H1 (cell line): ENCODE results near the gene INTS1.

ENCODE experiments used
- BCL11A ChIP-seq, 2 experiments: IDR thresholded peaks; one replicate each; pipeline ENCODE4 v1.6.1; 2011; ENCODE audit warnings: low read depth in 2 of 2, low read length in 2 of 2, mild to moderate bottlenecking in 2 of 2
- CHD2 ChIP-seq: IDR thresholded peaks from 2 replicates; pipeline ENCODE4 v1.6.1; 2012; ENCODE audit warnings: low read length, improper control_type of control experiment
- EGR1 ChIP-seq: IDR thresholded peaks from 2 replicates; pipeline ENCODE4 v1.6.1; 2011; ENCODE audit warnings: low read depth, low read length, borderline replicate concordance
- EZH2 ChIP-seq: fragments of 200-600 bp; sonication (generic); IDR thresholded peaks from 2 replicates; pipeline ENCODE4 v1.7.1; 2012; ENCODE audit warnings: low read depth, mild to moderate bottlenecking, moderate library complexity, low read length, inconsistent platforms; ENCODE audit not compliant: severe bottlenecking
- JUND ChIP-seq: IDR thresholded peaks from 2 replicates; pipeline ENCODE4 v1.6.1; 2011; ENCODE audit warnings: mild to moderate bottlenecking, improper control_type of control experiment, low read length
- POLR2A ChIP-seq, 2 experiments: IDR thresholded peaks; 1 replicate in 1 of 2; 2 replicates in 1 of 2; pipeline ENCODE4 v1.6.1; 2011; ENCODE audit warnings: low read depth in 2 of 2, low read length in 2 of 2, mild to moderate bottlenecking in 2 of 2; ENCODE audit errors: control extremely low read depth in 1 of 2
- SP1 ChIP-seq: IDR thresholded peaks from 2 replicates; pipeline ENCODE4 v1.6.1; 2011; ENCODE audit warnings: low read depth, low read length
- SRF ChIP-seq: IDR thresholded peaks from 2 replicates; pipeline ENCODE4 v1.6.1; 2011; ENCODE audit warnings: mild to moderate bottlenecking, low read depth, low read length, moderate library complexity
- TAF1 ChIP-seq: IDR thresholded peaks from 2 replicates; pipeline ENCODE4 v1.6.1; 2011; ENCODE audit warnings: mild to moderate bottlenecking, low read depth, low read length
- YY1 ChIP-seq: IDR thresholded peaks from 2 replicates; pipeline ENCODE4 v1.6.1; 2011; ENCODE audit warnings: low read depth, mild to moderate bottlenecking, low read length
- ZNF274 ChIP-seq: IDR thresholded peaks from 2 replicates; pipeline ENCODE4 v1.7.0; 2012; ENCODE audit warnings: low read length, borderline replicate concordance; ENCODE audit errors: extremely low read depth
- TF ChIP-seq, protein P1 (sequence below), 3 experiments: IDR thresholded peaks; 1 replicate in 2 of 3; 2 replicates in 1 of 3; pipeline versions ENCODE4 v1.5.1 to v1.6.1; 2011; ENCODE audit warnings: low read length in 3 of 3, mild to moderate bottlenecking in 3 of 3, inconsistent platforms in 2 of 3, low read depth in 1 of 3, moderate library complexity in 1 of 3; ENCODE audit not compliant: insufficient read depth in 1 of 3; ENCODE audit errors: control extremely low read depth in 1 of 3
- TF ChIP-seq, protein P2 (sequence below): IDR thresholded peaks from 2 replicates; pipeline ENCODE4 v1.6.1; 2012; ENCODE audit warnings: inconsistent platforms

GRCh38 chr7:1444925-1445322, 59.3 kb downstream of the INTS1 start:
- TF ChIP-seq EZH2: no peak
- no peak for TF ChIP-seq SP1
- no peak for TF ChIP-seq POLR2A (IDR thresholded peaks at IDR 0.05; ENCODE audit: control extremely low read depth in 1 of 2, low read depth in 2 of 2, low read length in 2 of 2)
- no peak for TF ChIP-seq BCL11A (IDR thresholded peaks at IDR 0.05; ENCODE audit: low read depth in 2 of 2, low read length in 2 of 2)
- no peak for TF ChIP-seq SRF
- TF ChIP-seq, protein P1, sequence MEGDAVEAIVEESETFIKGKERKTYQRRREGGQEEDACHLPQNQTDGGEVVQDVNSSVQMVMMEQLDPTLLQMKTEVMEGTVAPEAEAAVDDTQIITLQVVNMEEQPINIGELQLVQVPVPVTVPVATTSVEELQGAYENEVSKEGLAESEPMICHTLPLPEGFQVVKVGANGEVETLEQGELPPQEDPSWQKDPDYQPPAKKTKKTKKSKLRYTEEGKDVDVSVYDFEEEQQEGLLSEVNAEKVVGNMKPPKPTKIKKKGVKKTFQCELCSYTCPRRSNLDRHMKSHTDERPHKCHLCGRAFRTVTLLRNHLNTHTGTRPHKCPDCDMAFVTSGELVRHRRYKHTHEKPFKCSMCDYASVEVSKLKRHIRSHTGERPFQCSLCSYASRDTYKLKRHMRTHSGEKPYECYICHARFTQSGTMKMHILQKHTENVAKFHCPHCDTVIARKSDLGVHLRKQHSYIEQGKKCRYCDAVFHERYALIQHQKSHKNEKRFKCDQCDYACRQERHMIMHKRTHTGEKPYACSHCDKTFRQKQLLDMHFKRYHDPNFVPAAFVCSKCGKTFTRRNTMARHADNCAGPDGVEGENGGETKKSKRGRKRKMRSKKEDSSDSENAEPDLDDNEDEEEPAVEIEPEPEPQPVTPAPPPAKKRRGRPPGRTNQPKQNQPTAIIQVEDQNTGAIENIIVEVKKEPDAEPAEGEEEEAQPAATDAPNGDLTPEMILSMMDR (IDR thresholded peaks at IDR 0.05; ENCODE audit: control extremely low read depth in 1 of 3, insufficient read depth in 1 of 3, low read depth in 1 of 3, low read length in 3 of 3): no peak
- TF ChIP-seq, protein P2, sequence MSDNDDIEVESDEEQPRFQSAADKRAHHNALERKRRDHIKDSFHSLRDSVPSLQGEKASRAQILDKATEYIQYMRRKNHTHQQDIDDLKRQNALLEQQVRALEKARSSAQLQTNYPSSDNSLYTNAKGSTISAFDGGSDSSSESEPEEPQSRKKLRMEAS: no peak
- TF ChIP-seq CHD2: no peak
- no peak for TF ChIP-seq YY1
- no peak for TF ChIP-seq TAF1
- TF ChIP-seq JUND: no peak
- TF ChIP-seq EGR1: no peak
- TF ChIP-seq ZNF274: no peak
